Prostate gland (tissue), 2 donors: ENCODE data around the gene UNC5A.

Experiments used
- CTCF ChIP-seq, 4 experiments: fragments of 200-600 bp in 2 of 4; fragments of 450-650 bp in 2 of 4; sonication (generic) in 2 of 4; IDR thresholded peaks; 1 replicate in 3 of 4; 2 replicates in 1 of 4; pipeline ENCODE4 v1.5.1; 2016 to 2019; ENCODE audit warnings: antibody characterized with exemption in 4 of 4, mild to moderate bottlenecking in 2 of 4, moderate library complexity in 2 of 4
- POLR2A ChIP-seq: fragments of 450-650 bp; IDR thresholded peaks from one replicate; pipeline ENCODE4 v1.6.1; 2016; ENCODE audit warnings: antibody characterized with exemption, mild to moderate bottlenecking
- POLR2AphosphoS5 ChIP-seq: sonication (generic); formaldehyde crosslinking; IDR thresholded peaks from one replicate; pipeline ENCODE4 v1.6.1; 2017; ENCODE audit warnings: antibody characterized with exemption

DNA sequence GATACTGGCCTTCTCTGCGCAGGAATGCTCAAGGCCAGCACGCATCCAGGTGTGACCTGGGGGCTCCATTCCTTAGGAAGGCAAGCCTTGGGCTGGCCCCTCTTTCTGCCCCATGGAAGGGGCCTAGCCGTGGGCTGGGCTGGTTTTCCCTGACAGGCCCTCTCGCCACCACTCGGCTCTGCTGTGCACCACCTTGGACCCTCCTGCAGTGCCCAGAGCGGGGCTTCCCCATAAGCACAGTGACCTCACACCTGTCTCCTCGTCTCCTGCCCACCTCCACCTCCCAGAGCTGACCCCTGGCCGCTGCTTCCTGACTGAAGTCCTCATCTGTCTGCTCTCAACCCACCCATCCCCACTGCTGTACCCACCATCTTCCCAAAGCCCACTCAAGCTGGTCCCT is 21.1 kb downstream of the UNC5A start:
- no peak for TF ChIP-seq CTCF (IDR thresholded peaks at IDR 0.05)
- TF ChIP-seq POLR2AphosphoS5, result no peak
- no peak for TF ChIP-seq POLR2A
